Natural killer cell (primary cell): ENCODE measurements around the gene SPAG8. TPM values are rescaled to one million over a fixed set of nuclear protein-coding genes. Genes with fewer than 3 reads are reported as not detected.

Experiments used
- ATAC-seq, 3 donors: fragments of 150-1000 bp in 2 of 3; fragments of 200-7000 bp in 1 of 3; cut with Tn5 transposase; 1 replicate in 1 of 3; 2 replicates in 2 of 3; pipeline ENCODE4 v1.10.0; 2021; ENCODE audit warnings: mild to moderate bottlenecking in 2 of 3, moderate library complexity in 2 of 3
- DNase-seq, 2 donors: peaks; one replicate each; pipeline versions ENCODE4 v3.0.0 to v3.0.0-alpha.2; 2013 to 2021; ENCODE audit warnings: mixed read lengths in 1 of 2
- H3K27ac ChIP-seq: one replicate; pipeline ENCODE4 v1.5.1; 2013; ENCODE audit warnings: mild to moderate bottlenecking, low read length
- H3K27me3 ChIP-seq: one replicate; pipeline ENCODE4 v1.6.1; 2013; ENCODE audit warnings: low read length; ENCODE audit not compliant: control insufficient read depth, insufficient read depth
- H3K36me3 ChIP-seq: one replicate; pipeline ENCODE4 v1.6.1; 2013; ENCODE audit warnings: low read length; ENCODE audit not compliant: control insufficient read depth, insufficient read depth
- H3K4me1 ChIP-seq: one replicate; pipeline ENCODE4 v1.6.1; 2013; ENCODE audit warnings: low read length; ENCODE audit not compliant: control insufficient read depth, insufficient read depth
- H3K4me3 ChIP-seq: one replicate; pipeline ENCODE4 v1.5.1; 2013; ENCODE audit warnings: low read length
- H3K9me3 ChIP-seq: one replicate; pipeline ENCODE4 v1.6.1; 2013; ENCODE audit warnings: low read length; ENCODE audit not compliant: control insufficient read depth, insufficient read depth
- H3K27ac Mint-ChIP-seq, 2 donors: one replicate each; pipeline ENCODE4 v1.8.0; 2022; ENCODE audit warnings: mild to moderate bottlenecking in 2 of 2, mixed read lengths in 2 of 2, moderate library complexity in 1 of 2
- H3K27me3 Mint-ChIP-seq, 2 donors: one replicate each; pipeline ENCODE4 v1.8.0; 2022; ENCODE audit warnings: low read depth in 2 of 2, mixed read lengths in 2 of 2
- H3K36me3 Mint-ChIP-seq: one replicate; pipeline ENCODE4 v1.8.0; 2022; ENCODE audit warnings: mixed read lengths
- H3K4me1 Mint-ChIP-seq, 2 donors: one replicate each; pipeline ENCODE4 v1.8.0; 2022; ENCODE audit warnings: mixed read lengths in 2 of 2
- H3K4me3 Mint-ChIP-seq: one replicate; pipeline ENCODE4 v1.8.0; 2022; ENCODE audit warnings: mild to moderate bottlenecking, moderate library complexity, mixed read lengths
- H3K9me3 Mint-ChIP-seq, 2 donors: one replicate each; pipeline ENCODE4 v1.8.0; 2022; ENCODE audit warnings: mixed read lengths in 2 of 2
- WGBS: methylation state at CpG from one replicate; pipeline ENCODE4 v1.1.7; 2013; ENCODE audit warnings: missing lambda C conversion rate; ENCODE audit not compliant: insufficient coverage; 5-methylcytosine and 5-hydroxymethylcytosine counted together
- intact Hi-C: fragments of 100-400 bp; cut with micrococcal nuclease; formaldehyde crosslinking; loops from one replicate; pipeline ENCODE4 v1.14.2; 2022
- total RNA-seq, 4 donors: library from RNA; stranded (reverse); fragments of 120-200 nt in 1 of 4; gene quantifications; one replicate each; pipeline versions ENCODE4 v1.2.3 to v1.2.4, GENCODE V29; 2013 to 2022
- TF ChIP-seq, protein P1 (sequence below): fragments of 200-600 bp; IDR thresholded peaks from one replicate; pipeline ENCODE4 v1.8.0; 2022; ENCODE audit warnings: antibody characterized with exemption

The SPAG8 gene
- total RNA-seq, 3 donors from 2014 or later (not counting 1 experiment from before 2014, with no cell fraction given) = 2.0 to 2.4 (median 2.1) TPM

DNA sequence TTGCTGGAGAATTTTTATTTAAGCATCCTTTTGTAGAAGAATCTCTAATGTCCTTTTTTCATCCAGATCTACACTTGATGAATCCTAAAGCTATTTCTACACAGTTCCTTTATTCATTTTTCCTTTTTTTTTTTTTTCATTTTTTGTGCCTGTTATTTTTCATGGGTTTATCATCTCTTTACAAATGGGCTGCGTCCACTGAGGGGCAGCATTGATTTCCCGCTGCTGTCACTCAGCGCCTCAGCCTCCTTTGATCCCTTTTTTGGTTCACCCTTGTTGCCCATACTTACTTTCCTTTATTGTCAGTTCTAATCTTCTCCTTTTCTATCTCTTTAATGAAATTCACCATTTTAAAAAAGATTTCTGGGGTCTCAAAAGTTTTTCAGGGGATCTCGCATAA, 52.3 kb downstream of the SPAG8 start:
- Histone ChIP-seq H3K9me3 (no peaks in the 10 kb centered on the region), H3K27ac (no peak overlapping the region), H3K36me3 (no peaks in the 10 kb centered on the region), H3K4me3 (no peak overlapping the region), H3K4me1 (peaks cover 16% of the 10 kb centered on the region), H3K27me3 (no peaks in the 10 kb centered on the region)
- no peak overlapping the region for H3K4me3 Mint-ChIP-seq
- no peaks in the 10 kb centered on the region for H3K36me3 Mint-ChIP-seq
- TF ChIP-seq, protein P1, sequence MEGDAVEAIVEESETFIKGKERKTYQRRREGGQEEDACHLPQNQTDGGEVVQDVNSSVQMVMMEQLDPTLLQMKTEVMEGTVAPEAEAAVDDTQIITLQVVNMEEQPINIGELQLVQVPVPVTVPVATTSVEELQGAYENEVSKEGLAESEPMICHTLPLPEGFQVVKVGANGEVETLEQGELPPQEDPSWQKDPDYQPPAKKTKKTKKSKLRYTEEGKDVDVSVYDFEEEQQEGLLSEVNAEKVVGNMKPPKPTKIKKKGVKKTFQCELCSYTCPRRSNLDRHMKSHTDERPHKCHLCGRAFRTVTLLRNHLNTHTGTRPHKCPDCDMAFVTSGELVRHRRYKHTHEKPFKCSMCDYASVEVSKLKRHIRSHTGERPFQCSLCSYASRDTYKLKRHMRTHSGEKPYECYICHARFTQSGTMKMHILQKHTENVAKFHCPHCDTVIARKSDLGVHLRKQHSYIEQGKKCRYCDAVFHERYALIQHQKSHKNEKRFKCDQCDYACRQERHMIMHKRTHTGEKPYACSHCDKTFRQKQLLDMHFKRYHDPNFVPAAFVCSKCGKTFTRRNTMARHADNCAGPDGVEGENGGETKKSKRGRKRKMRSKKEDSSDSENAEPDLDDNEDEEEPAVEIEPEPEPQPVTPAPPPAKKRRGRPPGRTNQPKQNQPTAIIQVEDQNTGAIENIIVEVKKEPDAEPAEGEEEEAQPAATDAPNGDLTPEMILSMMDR = no peak
- 95% methylated on average over 4 of the region's 4 CpGs for WGBS
- H3K27me3 Mint-ChIP-seq = no peaks in the 10 kb centered on the region
- no peak overlapping the region for H3K27ac Mint-ChIP-seq
- DNase-seq (no peak), ATAC-seq (no peak)
- H3K9me3 Mint-ChIP-seq = no peaks in the 10 kb centered on the region
- H3K4me1 Mint-ChIP-seq = peaks cover 29 to 30% of the 10 kb centered on the region in 2 donors
- intact Hi-C loops = no loop called here

Other genes starting within 250 kb of the SPAG8 start
- gene TESK1, start 207.0 kb downstream of the SPAG8 start, total RNA-seq = 10 to 100 TPM; 40.7 to 72.5 (median 47.5) TPM
- 10 to 100 TPM; 27.0 to 48.1 (median 32.3) TPM for gene CD72, start 193.8 kb downstream of the SPAG8 start, total RNA-seq
- 1 to 10 TPM in 2 of 3 donors, not detected in 1; 1.2 to 1.4 TPM for gene SIT1, start 161.3 kb downstream of the SPAG8 start, total RNA-seq
- 1,000 to 10,000 TPM; 5,042 to 6,602 (median 5,874) TPM for gene RMRP, start 154.2 kb downstream of the SPAG8 start, total RNA-seq
- 10 to 100 TPM; 30.9 to 37.9 (median 36.8) TPM for gene CCDC107, start 154.0 kb downstream of the SPAG8 start, total RNA-seq
- 1 to 10 TPM; 1.3 to 3.2 (median 1.5) TPM for gene ARHGEF39, start 147.1 kb downstream of the SPAG8 start, total RNA-seq
- gene CA9, start 138.3 kb downstream of the SPAG8 start, total RNA-seq = not detected
- 10 to 100 TPM; 20.9 to 23.8 (median 22.9) TPM for gene TPM2, start 122.3 kb downstream of the SPAG8 start, total RNA-seq
- gene TLN1, start 80.1 kb downstream of the SPAG8 start, total RNA-seq = 100 to 1,000 TPM; 509 to 552 (median 528) TPM
- gene CREB3, start 79.6 kb downstream of the SPAG8 start, total RNA-seq = 10 to 100 TPM; 15.7 to 19.7 (median 18.8) TPM
- gene GBA2, start 63.0 kb downstream of the SPAG8 start, total RNA-seq = 100 to 1,000 TPM in 2 of 3 donors, 10 to 100 TPM in 1; 76.4 to 118 (median 101) TPM
- 10 to 100 TPM; 22.3 to 26.4 (median 23.3) TPM for gene RGP1, start 63.0 kb downstream of the SPAG8 start, total RNA-seq
- gene MSMP, start 58.0 kb downstream of the SPAG8 start, total RNA-seq = not detected
- 1 to 10 TPM; 2.1 to 2.7 (median 2.4) TPM for gene NPR2, start 20.7 kb downstream of the SPAG8 start, total RNA-seq
- gene HINT2, start 2.8 kb upstream of the SPAG8 start, total RNA-seq = 10 to 100 TPM; 25.8 to 27.5 (median 25.9) TPM
- not detected for gene FAM221B, start 16.5 kb upstream of the SPAG8 start, total RNA-seq
- gene TMEM8B, start 17.0 kb upstream of the SPAG8 start, total RNA-seq = 1 to 10 TPM; 5.2 to 7.8 (median 5.4) TPM
- gene OR13J1, start 58.1 kb upstream of the SPAG8 start, total RNA-seq = not detected
- not detected for gene HRCT1, start 93.9 kb upstream of the SPAG8 start, total RNA-seq
- not detected for gene SPAAR, start 97.2 kb upstream of the SPAG8 start, total RNA-seq
- not detected for gene OR2S2, start 145.9 kb upstream of the SPAG8 start, total RNA-seq
- gene RECK, start 224.7 kb upstream of the SPAG8 start, total RNA-seq = 10 to 100 TPM in 1 of 3 donors, 1 to 10 TPM in 2; 7.4 to 10.3 (median 8.0) TPM